Measurements from ENCODE around the gene KLHL29. TPM values are rescaled to one million over a fixed set of nuclear protein-coding genes. Genes with fewer than 3 reads are reported as not detected.

Gene KLHL29
- total and polyA plus RNA-seq, 5 donors from 2014 or later: 0.09 to 1.3 (median 0.24) TPM

GRCh38 chr2:23376075-23376474, 8.9 kb upstream of the KLHL29 start:
- DNase-seq (no peak), ATAC-seq (ENCODE audit: low read depth in 2 of 2) (no peak)
- Histone ChIP-seq H3K27ac (ENCODE audit: insufficient read depth, low read length, poor library complexity, severe bottlenecking) (no peak overlapping the region), H3K36me3 (ENCODE audit: control insufficient read depth, insufficient read depth, low read length) (no peaks in the 10 kb centered on the region), H3K4me3 (ENCODE audit: low read depth, low read length) (no peak overlapping the region), H3K27me3 (ENCODE audit: control insufficient read depth, insufficient read depth, low read length) (peaks cover 6% of the 10 kb centered on the region), H3K9me3 (ENCODE audit: control insufficient read depth in 2 of 2, low read length in 2 of 2) (no peaks in the 10 kb centered on the region), H3K4me1 (ENCODE audit: control insufficient read depth, insufficient read depth, low read length, poor library complexity, severe bottlenecking) (no peaks in the 10 kb centered on the region)
- Mint-ChIP-seq H3K36me3 (no peaks in the 10 kb centered on the region), H3K4me1 (peaks cover 4 to 10% (median 7%) of the 10 kb centered on the region in 4 donors), H3K27me3 (peaks cover 3% of the 10 kb centered on the region), H3K4me3 (no peak overlapping the region), H3K27ac (no peak overlapping the region), H3K9me3 (no peaks in the 10 kb centered on the region)

DNA sequence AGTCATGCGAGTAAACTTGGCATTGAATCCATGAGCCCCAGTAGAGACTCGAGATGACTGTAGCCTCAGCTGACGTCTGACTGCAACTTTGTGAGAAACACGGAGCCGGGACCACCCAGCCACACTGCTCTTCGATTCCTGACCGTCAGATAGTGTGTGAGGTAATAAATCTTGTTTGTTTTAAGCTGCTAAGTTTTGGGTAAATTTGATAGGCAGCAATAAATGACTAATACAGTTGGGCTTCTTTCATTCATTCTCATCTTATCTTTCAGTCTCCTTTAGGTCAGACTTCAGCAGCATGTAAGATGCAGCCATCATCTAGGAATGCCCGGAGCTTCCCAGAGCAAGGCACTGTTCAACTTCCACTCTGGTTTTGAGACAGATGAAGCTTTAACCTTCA, 8.0 kb upstream of the KLHL29 start:
- ATAC-seq (ENCODE audit: low read depth in 2 of 2) (no peak), DNase-seq (no peak)
- Histone ChIP-seq H3K9me3 (ENCODE audit: control insufficient read depth in 2 of 2, low read length in 2 of 2) (no peaks in the 10 kb centered on the region), H3K4me1 (ENCODE audit: control insufficient read depth, insufficient read depth, low read length, poor library complexity, severe bottlenecking) (no peaks in the 10 kb centered on the region), H3K4me3 (ENCODE audit: low read depth, low read length) (no peak overlapping the region), H3K27me3 (ENCODE audit: control insufficient read depth, insufficient read depth, low read length) (peaks cover 10% of the 10 kb centered on the region), H3K27ac (ENCODE audit: insufficient read depth, low read length, poor library complexity, severe bottlenecking) (no peak overlapping the region), H3K36me3 (ENCODE audit: control insufficient read depth, insufficient read depth, low read length) (no peaks in the 10 kb centered on the region)
- H3K4me3 Mint-ChIP-seq: no peak overlapping the region
- peaks cover 4 to 16% (median 7%) of the 10 kb centered on the region in 4 donors for H3K4me1 Mint-ChIP-seq
- no peaks in the 10 kb centered on the region for H3K9me3 Mint-ChIP-seq
- no peaks in the 10 kb centered on the region for H3K36me3 Mint-ChIP-seq
- H3K27me3 Mint-ChIP-seq: peaks cover 5% of the 10 kb centered on the region
- H3K27ac Mint-ChIP-seq: peak overlapping the region in 1 of 3 donors; percentile 0

DNA sequence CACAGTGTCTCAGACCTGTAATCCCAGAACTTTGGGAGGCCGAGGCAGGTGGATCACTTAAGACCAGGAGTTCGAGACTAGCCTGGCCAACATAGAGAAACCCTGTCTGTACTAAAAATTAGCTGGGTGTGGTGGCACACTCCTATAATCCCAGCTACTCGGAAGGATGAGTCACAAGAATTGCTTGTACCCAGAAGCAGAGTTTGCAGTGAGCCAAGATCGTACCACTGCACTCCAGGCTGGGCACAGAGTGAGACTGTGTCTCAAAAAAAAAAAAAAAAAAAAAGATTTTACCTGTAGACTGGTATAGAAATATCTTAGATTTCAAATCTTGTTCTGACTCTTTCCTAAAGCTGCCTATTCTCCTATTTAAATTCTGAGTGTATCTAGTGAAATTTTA, 7.2 kb upstream of the KLHL29 start:
- Histone ChIP-seq H3K4me3 (ENCODE audit: low read depth, low read length) (no peak overlapping the region), H3K9me3 (ENCODE audit: control insufficient read depth in 2 of 2, low read length in 2 of 2) (no peaks in the 10 kb centered on the region), H3K36me3 (ENCODE audit: control insufficient read depth, insufficient read depth, low read length) (no peaks in the 10 kb centered on the region), H3K27me3 (ENCODE audit: control insufficient read depth, insufficient read depth, low read length) (peaks cover 15% of the 10 kb centered on the region), H3K27ac (ENCODE audit: insufficient read depth, low read length, poor library complexity, severe bottlenecking) (no peak overlapping the region), H3K4me1 (ENCODE audit: control insufficient read depth, insufficient read depth, low read length, poor library complexity, severe bottlenecking) (no peaks in the 10 kb centered on the region)
- H3K27ac Mint-ChIP-seq: no peak overlapping the region
- H3K4me3 Mint-ChIP-seq: no peak overlapping the region
- no peaks in the 10 kb centered on the region for H3K36me3 Mint-ChIP-seq
- DNase-seq (no peak), ATAC-seq (ENCODE audit: low read depth in 2 of 2) (no peak)
- H3K27me3 Mint-ChIP-seq: peaks cover 5% of the 10 kb centered on the region
- H3K4me1 Mint-ChIP-seq: peaks cover 4 to 16% (median 7%) of the 10 kb centered on the region in 4 donors
- no peaks in the 10 kb centered on the region for H3K9me3 Mint-ChIP-seq

GRCh38 chr2:23378496-23378895, 6.5 kb upstream of the KLHL29 start:
- Histone ChIP-seq H3K36me3 (ENCODE audit: control insufficient read depth, insufficient read depth, low read length) (no peaks in the 10 kb centered on the region), H3K27ac (ENCODE audit: insufficient read depth, low read length, poor library complexity, severe bottlenecking) (no peak overlapping the region), H3K9me3 (ENCODE audit: control insufficient read depth in 2 of 2, low read length in 2 of 2) (no peaks in the 10 kb centered on the region), H3K27me3 (ENCODE audit: control insufficient read depth, insufficient read depth, low read length) (peaks cover 15% of the 10 kb centered on the region), H3K4me1 (ENCODE audit: control insufficient read depth, insufficient read depth, low read length, poor library complexity, severe bottlenecking) (no peaks in the 10 kb centered on the region), H3K4me3 (ENCODE audit: low read depth, low read length) (no peak overlapping the region)
- Mint-ChIP-seq H3K27ac (no peak overlapping the region), H3K36me3 (no peaks in the 10 kb centered on the region), H3K9me3 (no peaks in the 10 kb centered on the region), H3K4me1 (peaks cover 4 to 16% (median 7%) of the 10 kb centered on the region in 4 donors), H3K27me3 (peaks cover 10% of the 10 kb centered on the region), H3K4me3 (no peak overlapping the region)
- no peak for DNase-seq
- ATAC-seq (ENCODE audit: low read depth in 2 of 2): no peak

GRCh38 chr2:23379220-23379695, 5.7 kb upstream of the KLHL29 start:
- no peaks in the 10 kb centered on the region for H3K4me1 ChIP-seq (ENCODE audit: control insufficient read depth, insufficient read depth, low read length, poor library complexity, severe bottlenecking)
- H3K27me3 ChIP-seq (ENCODE audit: control insufficient read depth, insufficient read depth, low read length): peaks cover 15% of the 10 kb centered on the region
- ATAC-seq (ENCODE audit: low read depth in 2 of 2) (no peak), DNase-seq (no peak)
- H3K4me3 ChIP-seq (ENCODE audit: low read depth, low read length): no peak overlapping the region
- no peaks in the 10 kb centered on the region for H3K9me3 ChIP-seq (ENCODE audit: control insufficient read depth in 2 of 2, low read length in 2 of 2)
- no peaks in the 10 kb centered on the region for H3K36me3 ChIP-seq (ENCODE audit: control insufficient read depth, insufficient read depth, low read length)
- no peak overlapping the region for H3K27ac ChIP-seq (ENCODE audit: insufficient read depth, low read length, poor library complexity, severe bottlenecking)
- Mint-ChIP-seq H3K4me1 (peaks cover 4 to 18% (median 7%) of the 10 kb centered on the region in 4 donors), H3K36me3 (no peaks in the 10 kb centered on the region), H3K4me3 (no peak overlapping the region), H3K27me3 (peaks cover 17% of the 10 kb centered on the region), H3K27ac (no peak overlapping the region), H3K9me3 (peaks cover 0 to 1% (median 0%) of the 10 kb centered on the region in 7 donors)

- DNase-seq (peak in 2 of 3 donors; percentile 16 to 61), ATAC-seq (ENCODE audit: low read depth in 2 of 2) (peak in 1 of 2 donors; percentile 33)
- Histone ChIP-seq H3K27ac (ENCODE audit: insufficient read depth, low read length, poor library complexity, severe bottlenecking) (no peak overlapping the region), H3K9me3 (ENCODE audit: control insufficient read depth in 2 of 2, low read length in 2 of 2) (no peaks in the 10 kb centered on the region), H3K4me3 (ENCODE audit: low read depth, low read length) (peak overlapping the region; percentile 51), H3K4me1 (ENCODE audit: control insufficient read depth, insufficient read depth, low read length, poor library complexity, severe bottlenecking) (no peaks in the 10 kb centered on the region), H3K36me3 (ENCODE audit: control insufficient read depth, insufficient read depth, low read length) (no peaks in the 10 kb centered on the region), H3K27me3 (ENCODE audit: control insufficient read depth, insufficient read depth, low read length) (peaks cover 15% of the 10 kb centered on the region)
- peak overlapping the region in 2 of 4 donors; percentile 78 to 85 for H3K4me3 Mint-ChIP-seq
- peaks cover 4 to 21% (median 7%) of the 10 kb centered on the region in 4 donors for H3K4me1 Mint-ChIP-seq
- H3K27ac Mint-ChIP-seq: peak overlapping the region; percentile 53 to 96 (median 91)
- H3K36me3 Mint-ChIP-seq: no peaks in the 10 kb centered on the region
- peaks cover 0 to 1% (median 0%) of the 10 kb centered on the region in 7 donors for H3K9me3 Mint-ChIP-seq
- peaks cover 20% of the 10 kb centered on the region for H3K27me3 Mint-ChIP-seq
Observed at GRCh38 chr2:23380562-23381065, 4.4 kb upstream of the KLHL29 start.

DNA sequence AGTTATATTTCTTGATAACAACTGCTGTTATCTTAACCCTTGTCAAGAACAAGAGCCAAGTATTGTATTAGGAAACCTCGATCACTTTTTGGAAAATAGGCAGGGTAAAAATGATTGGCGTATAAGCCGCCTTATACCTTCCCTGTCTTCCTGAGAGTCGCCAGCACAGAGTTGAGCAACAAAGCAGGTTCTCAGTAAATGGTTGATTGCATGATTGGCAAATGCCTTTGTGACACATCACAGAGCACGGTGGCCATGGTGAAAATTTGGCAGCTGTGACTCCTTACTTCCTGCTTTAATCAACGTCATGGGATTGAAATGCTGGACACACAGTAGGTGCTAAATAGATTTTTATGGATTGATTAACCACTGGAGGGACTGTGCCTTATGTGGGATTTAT, 3.9 kb upstream of the KLHL29 start:
- peaks cover 4% of the 10 kb centered on the region for H3K4me1 ChIP-seq (ENCODE audit: control insufficient read depth, insufficient read depth, low read length, poor library complexity, severe bottlenecking)
- Mint-ChIP-seq H3K27me3 (peaks cover 22% of the 10 kb centered on the region), H3K36me3 (no peaks in the 10 kb centered on the region), H3K4me3 (peak overlapping the region in 2 of 4 donors; percentile 78 to 85), H3K27ac (peak overlapping the region; percentile 53 to 96 (median 91)), H3K4me1 (peaks cover 4 to 21% (median 7%) of the 10 kb centered on the region in 4 donors), H3K9me3 (peaks cover 0 to 1% (median 0%) of the 10 kb centered on the region in 7 donors)
- no peak overlapping the region for H3K27ac ChIP-seq (ENCODE audit: insufficient read depth, low read length, poor library complexity, severe bottlenecking)
- H3K9me3 ChIP-seq (ENCODE audit: control insufficient read depth in 2 of 2, low read length in 2 of 2): no peaks in the 10 kb centered on the region
- ATAC-seq (ENCODE audit: low read depth in 2 of 2) (no peak), DNase-seq (peak in 1 of 3 donors; percentile 6)
- peaks cover 15% of the 10 kb centered on the region for H3K27me3 ChIP-seq (ENCODE audit: control insufficient read depth, insufficient read depth, low read length)
- H3K36me3 ChIP-seq (ENCODE audit: control insufficient read depth, insufficient read depth, low read length): no peaks in the 10 kb centered on the region
- H3K4me3 ChIP-seq (ENCODE audit: low read depth, low read length): peak overlapping the region; percentile 51

- Mint-ChIP-seq H3K4me1 (peaks cover 4 to 24% (median 8%) of the 10 kb centered on the region in 4 donors), H3K27me3 (peaks cover 26% of the 10 kb centered on the region), H3K9me3 (peaks cover 0 to 1% (median 0%) of the 10 kb centered on the region in 7 donors), H3K27ac (peak overlapping the region in 1 of 3 donors; percentile 91), H3K36me3 (no peaks in the 10 kb centered on the region), H3K4me3 (no peak overlapping the region)
- H3K27me3 ChIP-seq (ENCODE audit: control insufficient read depth, insufficient read depth, low read length): peaks cover 15% of the 10 kb centered on the region
- ATAC-seq (ENCODE audit: low read depth in 2 of 2): no peak
- peaks cover 8% of the 10 kb centered on the region for H3K4me1 ChIP-seq (ENCODE audit: control insufficient read depth, insufficient read depth, low read length, poor library complexity, severe bottlenecking)
- H3K36me3 ChIP-seq (ENCODE audit: control insufficient read depth, insufficient read depth, low read length): no peaks in the 10 kb centered on the region
- no peak for DNase-seq
- H3K4me3 ChIP-seq (ENCODE audit: low read depth, low read length): no peak overlapping the region
- no peaks in the 10 kb centered on the region for H3K9me3 ChIP-seq (ENCODE audit: control insufficient read depth in 2 of 2, low read length in 2 of 2)
- no peak overlapping the region for H3K27ac ChIP-seq (ENCODE audit: insufficient read depth, low read length, poor library complexity, severe bottlenecking)
Observed at GRCh38 chr2:23381485-23381884, 3.5 kb upstream of the KLHL29 start.
